WTC11 (cell line): ENCODE results near the gene PPP1R37. TPM values are rescaled to one million over a fixed set of nuclear protein-coding genes. Genes with fewer than 3 reads are reported as not detected.

Source experiments
- ATAC-seq: fragments of 200-7000 bp; cut with Tn5 transposase; 2 replicates; pipeline ENCODE4 v1.10.0; 2021; ENCODE audit warnings: mild to moderate bottlenecking, moderate library complexity
- CTCF ChIA-PET: fragments of 300-600 bp; sonication (Branson Sonifier 250); formaldehyde crosslinking; loops from one replicate; lab custom pipeline; 2021; ENCODE audit warnings: antibody characterized with exemption; lab: Charles Lee
- POLR2A ChIA-PET: fragments of 350-600 bp; sonication (Branson Sonifier 250); formaldehyde crosslinking; loops from one replicate; lab custom pipeline; 2021; ENCODE audit warnings: antibody characterized with exemption; lab: Charles Lee
- DNase-seq: peaks from one replicate; pipeline ENCODE4 v3.0.0; 2021; ENCODE audit warnings: low spot score
- H3K27ac Mint-ChIP-seq: 2 replicates; pipeline ENCODE4 v1.8.0; 2021; ENCODE audit warnings: mixed read lengths
- H3K27me3 Mint-ChIP-seq: 2 replicates; pipeline ENCODE4 v1.8.0; 2021; ENCODE audit warnings: low read depth, mild to moderate bottlenecking, moderate library complexity, mixed read lengths
- H3K36me3 Mint-ChIP-seq: 2 replicates; pipeline ENCODE4 v1.8.0; 2021; ENCODE audit warnings: mixed read lengths
- H3K4me1 Mint-ChIP-seq: 2 replicates; pipeline ENCODE4 v1.8.0; 2022; ENCODE audit warnings: mixed read lengths
- H3K4me3 Mint-ChIP-seq: 2 replicates; pipeline ENCODE4 v1.8.0; 2021; ENCODE audit warnings: mild to moderate bottlenecking, moderate library complexity, mixed read lengths
- H3K9me3 Mint-ChIP-seq: 2 replicates; pipeline ENCODE4 v1.8.0; 2021; ENCODE audit warnings: mixed read lengths
- ELF4 ChIP-seq: sonication (generic); formaldehyde crosslinking; IDR thresholded peaks from 2 replicates; pipeline ENCODE4 v1.8.1; 2022; ENCODE audit warnings: low read depth, mild to moderate bottlenecking, moderate library complexity, missing genetic modification reagents
- FOXK1 ChIP-seq: sonication (generic); formaldehyde crosslinking; IDR thresholded peaks from 2 replicates; pipeline ENCODE4 v1.8.0; 2022; ENCODE audit warnings: mild to moderate bottlenecking, moderate library complexity, missing genetic modification reagents
- HMGA2 ChIP-seq: fragments of 250-450 bp; sonication (Bioruptor Pico); IDR thresholded peaks from 2 replicates; pipeline ENCODE4 v1.4.0; 2021; ENCODE audit warnings: mild to moderate bottlenecking, moderate library complexity
- IRF2 ChIP-seq: sonication (generic); formaldehyde crosslinking; IDR thresholded peaks from 2 replicates; pipeline ENCODE4 v1.8.0; 2022; ENCODE audit warnings: low read depth, missing genetic modification reagents, borderline replicate concordance
- KAT7 ChIP-seq: sonication (generic); formaldehyde crosslinking; IDR thresholded peaks from 2 replicates; pipeline ENCODE4 v1.8.1; 2023; ENCODE audit warnings: missing genetic modification reagents, mild to moderate bottlenecking, borderline replicate concordance
- PRRX2 ChIP-seq: fragments of 250-450 bp; sonication (Bioruptor Pico); IDR thresholded peaks from 2 replicates; pipeline ENCODE4 v1.8.0; 2021; ENCODE audit warnings: mild to moderate bottlenecking
- RORB ChIP-seq: fragments of 250-450 bp; sonication (Bioruptor Pico); IDR thresholded peaks from 2 replicates; pipeline ENCODE4 v1.9.0; 2021; ENCODE audit warnings: mild to moderate bottlenecking
- SMAD3 ChIP-seq: sonication (generic); formaldehyde crosslinking; IDR thresholded peaks from 2 replicates; pipeline ENCODE4 v1.8.0; 2022; ENCODE audit warnings: missing genetic modification reagents, mild to moderate bottlenecking, borderline replicate concordance
- ZNF121 ChIP-seq: sonication (generic); formaldehyde crosslinking; IDR thresholded peaks from 2 replicates; pipeline ENCODE4 v1.8.0; 2023; ENCODE audit warnings: missing genetic modification reagents
- ZNF219 ChIP-seq: sonication (generic); formaldehyde crosslinking; IDR thresholded peaks from 2 replicates; pipeline ENCODE4 v1.8.0; 2023; ENCODE audit warnings: missing genetic modification reagents, mild to moderate bottlenecking, borderline replicate concordance
- total RNA-seq: library from RNA; stranded (reverse); gene quantifications from 3 replicates; pipeline ENCODE4 v1.2.3, GENCODE V29; 2021
- TF ChIP-seq, protein P1 (sequence below): fragments of 250-450 bp; sonication (Bioruptor Pico); IDR thresholded peaks from 2 replicates; pipeline ENCODE4 v1.8.0; 2021; ENCODE audit warnings: mild to moderate bottlenecking
- TF ChIP-seq, protein P2 (sequence below): sonication (generic); formaldehyde crosslinking; IDR thresholded peaks from 2 replicates; pipeline ENCODE4 v1.8.1; 2022; ENCODE audit warnings: low read depth, missing genetic modification reagents, borderline replicate concordance
- TF ChIP-seq, protein P3 (sequence below): sonication (generic); formaldehyde crosslinking; IDR thresholded peaks from 2 replicates; pipeline ENCODE4 v1.8.1; 2023; ENCODE audit warnings: mild to moderate bottlenecking, missing genetic modification reagents
- TF ChIP-seq, protein P4 (sequence below): sonication (generic); formaldehyde crosslinking; conservative IDR thresholded peaks from 2 replicates; pipeline ENCODE4 v1.8.1; 2023; ENCODE audit warnings: mild to moderate bottlenecking, low read depth, missing genetic modification reagents, moderate library complexity
- TF ChIP-seq, protein P5 (sequence below): sonication (generic); formaldehyde crosslinking; IDR thresholded peaks from 2 replicates; pipeline ENCODE4 v1.8.1; 2023; ENCODE audit warnings: mild to moderate bottlenecking, missing genetic modification reagents
- TF ChIP-seq, protein P6 (sequence below): fragments of 250-450 bp; sonication (Bioruptor Pico); IDR thresholded peaks from 2 replicates; pipeline ENCODE4 v2.1.2; 2022; ENCODE audit warnings: mild to moderate bottlenecking, moderate library complexity
- TF ChIP-seq, protein P7 (sequence below): sonication (generic); formaldehyde crosslinking; IDR thresholded peaks from 2 replicates; pipeline ENCODE4 v1.8.1; 2022; ENCODE audit warnings: missing genetic modification reagents, borderline replicate concordance
- TF ChIP-seq, protein P8 (sequence below): sonication (generic); formaldehyde crosslinking; IDR thresholded peaks from 2 replicates; pipeline ENCODE4 v1.8.0; 2022; ENCODE audit warnings: mild to moderate bottlenecking, missing genetic modification reagents
- TF ChIP-seq, protein P9 (sequence below): fragments of 250-450 bp; sonication (Bioruptor Pico); IDR thresholded peaks from 2 replicates; pipeline ENCODE4 v1.9.0; 2021; ENCODE audit warnings: moderate library complexity, mild to moderate bottlenecking, inconsistent platforms, borderline replicate concordance

PPP1R37 gene
- total RNA-seq, 1 experiment from 2014 or later = 35.4 TPM

DNA sequence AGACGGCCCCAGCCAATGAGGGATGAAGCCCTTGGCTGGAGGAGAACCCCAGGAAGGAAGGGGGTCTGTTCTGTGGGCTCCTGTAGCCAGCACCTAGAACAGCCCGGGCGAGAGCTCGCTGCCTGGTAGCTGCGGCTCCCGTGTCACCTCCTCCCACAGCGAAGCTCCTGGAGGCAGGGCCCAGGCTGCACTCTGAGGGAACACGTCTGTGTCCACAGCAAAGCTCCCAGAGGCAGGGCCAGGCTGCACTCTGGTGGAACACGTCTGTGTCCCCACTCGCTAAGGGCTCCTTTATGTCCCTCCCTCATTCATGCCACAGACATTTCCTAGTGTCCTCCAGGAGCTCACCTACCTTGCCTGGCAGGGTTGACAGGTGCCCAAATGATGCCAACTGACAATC is 76.6 kb downstream of the PPP1R37 start:
- no peak overlapping the region for H3K27ac Mint-ChIP-seq
- ChIA-PET CTCF (interaction anchor here (1.2 to 1.7 kb wide), 2 partner anchors 17 to 18 kb away, joined by 3 to 5 read pairs; no protein-coding TSS in a partner anchor), POLR2A (no interaction called here)
- peaks cover 6% of the 10 kb centered on the region for H3K4me1 Mint-ChIP-seq
- ATAC-seq (no peak), DNase-seq (no peak)
- TF ChIP-seq, protein P1, sequence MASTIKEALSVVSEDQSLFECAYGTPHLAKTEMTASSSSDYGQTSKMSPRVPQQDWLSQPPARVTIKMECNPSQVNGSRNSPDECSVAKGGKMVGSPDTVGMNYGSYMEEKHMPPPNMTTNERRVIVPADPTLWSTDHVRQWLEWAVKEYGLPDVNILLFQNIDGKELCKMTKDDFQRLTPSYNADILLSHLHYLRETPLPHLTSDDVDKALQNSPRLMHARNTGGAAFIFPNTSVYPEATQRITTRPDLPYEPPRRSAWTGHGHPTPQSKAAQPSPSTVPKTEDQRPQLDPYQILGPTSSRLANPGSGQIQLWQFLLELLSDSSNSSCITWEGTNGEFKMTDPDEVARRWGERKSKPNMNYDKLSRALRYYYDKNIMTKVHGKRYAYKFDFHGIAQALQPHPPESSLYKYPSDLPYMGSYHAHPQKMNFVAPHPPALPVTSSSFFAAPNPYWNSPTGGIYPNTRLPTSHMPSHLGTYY (CRISPR knock-in tag) = no peak
- TF ChIP-seq, protein P2, sequence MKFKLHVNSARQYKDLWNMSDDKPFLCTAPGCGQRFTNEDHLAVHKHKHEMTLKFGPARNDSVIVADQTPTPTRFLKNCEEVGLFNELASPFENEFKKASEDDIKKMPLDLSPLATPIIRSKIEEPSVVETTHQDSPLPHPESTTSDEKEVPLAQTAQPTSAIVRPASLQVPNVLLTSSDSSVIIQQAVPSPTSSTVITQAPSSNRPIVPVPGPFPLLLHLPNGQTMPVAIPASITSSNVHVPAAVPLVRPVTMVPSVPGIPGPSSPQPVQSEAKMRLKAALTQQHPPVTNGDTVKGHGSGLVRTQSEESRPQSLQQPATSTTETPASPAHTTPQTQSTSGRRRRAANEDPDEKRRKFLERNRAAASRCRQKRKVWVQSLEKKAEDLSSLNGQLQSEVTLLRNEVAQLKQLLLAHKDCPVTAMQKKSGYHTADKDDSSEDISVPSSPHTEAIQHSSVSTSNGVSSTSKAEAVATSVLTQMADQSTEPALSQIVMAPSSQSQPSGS (CRISPR knock-in tag) = no peak
- TF ChIP-seq PRRX2 (CRISPR knock-in tag) (no peak), FOXK1 (no peak), SMAD3 (no peak), KAT7 (no peak), RORB (no peak), ZNF219 (no peak), HMGA2 (no peak), ZNF121 (CRISPR knock-in tag) (no peak), ELF4 (CRISPR knock-in tag) (no peak), IRF2 (CRISPR knock-in tag) (no peak)
- TF ChIP-seq, protein P3, sequence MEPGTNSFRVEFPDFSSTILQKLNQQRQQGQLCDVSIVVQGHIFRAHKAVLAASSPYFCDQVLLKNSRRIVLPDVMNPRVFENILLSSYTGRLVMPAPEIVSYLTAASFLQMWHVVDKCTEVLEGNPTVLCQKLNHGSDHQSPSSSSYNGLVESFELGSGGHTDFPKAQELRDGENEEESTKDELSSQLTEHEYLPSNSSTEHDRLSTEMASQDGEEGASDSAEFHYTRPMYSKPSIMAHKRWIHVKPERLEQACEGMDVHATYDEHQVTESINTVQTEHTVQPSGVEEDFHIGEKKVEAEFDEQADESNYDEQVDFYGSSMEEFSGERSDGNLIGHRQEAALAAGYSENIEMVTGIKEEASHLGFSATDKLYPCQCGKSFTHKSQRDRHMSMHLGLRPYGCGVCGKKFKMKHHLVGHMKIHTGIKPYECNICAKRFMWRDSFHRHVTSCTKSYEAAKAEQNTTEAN (CRISPR knock-in tag) = no peak
- TF ChIP-seq, protein P4, sequence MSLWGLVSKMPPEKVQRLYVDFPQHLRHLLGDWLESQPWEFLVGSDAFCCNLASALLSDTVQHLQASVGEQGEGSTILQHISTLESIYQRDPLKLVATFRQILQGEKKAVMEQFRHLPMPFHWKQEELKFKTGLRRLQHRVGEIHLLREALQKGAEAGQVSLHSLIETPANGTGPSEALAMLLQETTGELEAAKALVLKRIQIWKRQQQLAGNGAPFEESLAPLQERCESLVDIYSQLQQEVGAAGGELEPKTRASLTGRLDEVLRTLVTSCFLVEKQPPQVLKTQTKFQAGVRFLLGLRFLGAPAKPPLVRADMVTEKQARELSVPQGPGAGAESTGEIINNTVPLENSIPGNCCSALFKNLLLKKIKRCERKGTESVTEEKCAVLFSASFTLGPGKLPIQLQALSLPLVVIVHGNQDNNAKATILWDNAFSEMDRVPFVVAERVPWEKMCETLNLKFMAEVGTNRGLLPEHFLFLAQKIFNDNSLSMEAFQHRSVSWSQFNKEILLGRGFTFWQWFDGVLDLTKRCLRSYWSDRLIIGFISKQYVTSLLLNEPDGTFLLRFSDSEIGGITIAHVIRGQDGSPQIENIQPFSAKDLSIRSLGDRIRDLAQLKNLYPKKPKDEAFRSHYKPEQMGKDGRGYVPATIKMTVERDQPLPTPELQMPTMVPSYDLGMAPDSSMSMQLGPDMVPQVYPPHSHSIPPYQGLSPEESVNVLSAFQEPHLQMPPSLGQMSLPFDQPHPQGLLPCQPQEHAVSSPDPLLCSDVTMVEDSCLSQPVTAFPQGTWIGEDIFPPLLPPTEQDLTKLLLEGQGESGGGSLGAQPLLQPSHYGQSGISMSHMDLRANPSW (CRISPR knock-in tag) = no peak
- TF ChIP-seq, protein P5, sequence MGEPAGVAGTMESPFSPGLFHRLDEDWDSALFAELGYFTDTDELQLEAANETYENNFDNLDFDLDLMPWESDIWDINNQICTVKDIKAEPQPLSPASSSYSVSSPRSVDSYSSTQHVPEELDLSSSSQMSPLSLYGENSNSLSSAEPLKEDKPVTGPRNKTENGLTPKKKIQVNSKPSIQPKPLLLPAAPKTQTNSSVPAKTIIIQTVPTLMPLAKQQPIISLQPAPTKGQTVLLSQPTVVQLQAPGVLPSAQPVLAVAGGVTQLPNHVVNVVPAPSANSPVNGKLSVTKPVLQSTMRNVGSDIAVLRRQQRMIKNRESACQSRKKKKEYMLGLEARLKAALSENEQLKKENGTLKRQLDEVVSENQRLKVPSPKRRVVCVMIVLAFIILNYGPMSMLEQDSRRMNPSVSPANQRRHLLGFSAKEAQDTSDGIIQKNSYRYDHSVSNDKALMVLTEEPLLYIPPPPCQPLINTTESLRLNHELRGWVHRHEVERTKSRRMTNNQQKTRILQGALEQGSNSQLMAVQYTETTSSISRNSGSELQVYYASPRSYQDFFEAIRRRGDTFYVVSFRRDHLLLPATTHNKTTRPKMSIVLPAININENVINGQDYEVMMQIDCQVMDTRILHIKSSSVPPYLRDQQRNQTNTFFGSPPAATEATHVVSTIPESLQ (CRISPR knock-in tag) = no peak
- TF ChIP-seq, protein P6, sequence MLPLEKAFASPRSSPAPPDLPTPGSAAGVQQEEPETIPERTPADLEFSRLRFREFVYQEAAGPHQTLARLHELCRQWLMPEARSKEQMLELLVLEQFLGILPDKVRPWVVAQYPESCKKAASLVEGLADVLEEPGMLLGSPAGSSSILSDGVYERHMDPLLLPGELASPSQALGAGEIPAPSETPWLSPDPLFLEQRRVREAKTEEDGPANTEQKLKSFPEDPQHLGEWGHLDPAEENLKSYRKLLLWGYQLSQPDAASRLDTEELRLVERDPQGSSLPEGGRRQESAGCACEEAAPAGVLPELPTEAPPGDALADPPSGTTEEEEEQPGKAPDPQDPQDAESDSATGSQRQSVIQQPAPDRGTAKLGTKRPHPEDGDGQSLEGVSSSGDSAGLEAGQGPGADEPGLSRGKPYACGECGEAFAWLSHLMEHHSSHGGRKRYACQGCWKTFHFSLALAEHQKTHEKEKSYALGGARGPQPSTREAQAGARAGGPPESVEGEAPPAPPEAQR (CRISPR knock-in tag) = no peak
- TF ChIP-seq, protein P7, sequence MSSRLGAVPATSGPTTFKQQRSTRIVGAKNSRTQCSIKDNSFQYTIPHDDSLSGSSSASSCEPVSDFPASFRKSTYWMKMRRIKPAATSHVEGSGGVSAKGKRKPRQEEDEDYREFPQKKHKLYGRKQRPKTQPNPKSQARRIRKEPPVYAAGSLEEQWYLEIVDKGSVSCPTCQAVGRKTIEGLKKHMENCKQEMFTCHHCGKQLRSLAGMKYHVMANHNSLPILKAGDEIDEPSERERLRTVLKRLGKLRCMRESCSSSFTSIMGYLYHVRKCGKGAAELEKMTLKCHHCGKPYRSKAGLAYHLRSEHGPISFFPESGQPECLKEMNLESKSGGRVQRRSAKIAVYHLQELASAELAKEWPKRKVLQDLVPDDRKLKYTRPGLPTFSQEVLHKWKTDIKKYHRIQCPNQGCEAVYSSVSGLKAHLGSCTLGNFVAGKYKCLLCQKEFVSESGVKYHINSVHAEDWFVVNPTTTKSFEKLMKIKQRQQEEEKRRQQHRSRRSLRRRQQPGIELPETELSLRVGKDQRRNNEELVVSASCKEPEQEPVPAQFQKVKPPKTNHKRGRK (CRISPR knock-in tag) = no peak
- TF ChIP-seq, protein P8, sequence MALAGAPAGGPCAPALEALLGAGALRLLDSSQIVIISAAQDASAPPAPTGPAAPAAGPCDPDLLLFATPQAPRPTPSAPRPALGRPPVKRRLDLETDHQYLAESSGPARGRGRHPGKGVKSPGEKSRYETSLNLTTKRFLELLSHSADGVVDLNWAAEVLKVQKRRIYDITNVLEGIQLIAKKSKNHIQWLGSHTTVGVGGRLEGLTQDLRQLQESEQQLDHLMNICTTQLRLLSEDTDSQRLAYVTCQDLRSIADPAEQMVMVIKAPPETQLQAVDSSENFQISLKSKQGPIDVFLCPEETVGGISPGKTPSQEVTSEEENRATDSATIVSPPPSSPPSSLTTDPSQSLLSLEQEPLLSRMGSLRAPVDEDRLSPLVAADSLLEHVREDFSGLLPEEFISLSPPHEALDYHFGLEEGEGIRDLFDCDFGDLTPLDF (CRISPR knock-in tag) = no peak
- TF ChIP-seq, protein P9, sequence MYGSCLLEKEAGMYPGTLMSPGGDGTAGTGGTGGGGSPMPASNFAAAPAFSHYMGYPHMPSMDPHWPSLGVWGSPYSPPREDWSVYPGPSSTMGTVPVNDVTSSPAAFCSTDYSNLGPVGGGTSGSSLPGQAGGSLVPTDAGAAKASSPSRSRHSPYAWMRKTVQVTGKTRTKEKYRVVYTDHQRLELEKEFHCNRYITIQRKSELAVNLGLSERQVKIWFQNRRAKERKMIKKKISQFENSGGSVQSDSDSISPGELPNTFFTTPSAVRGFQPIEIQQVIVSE = no peak
- no peak overlapping the region for H3K4me3 Mint-ChIP-seq
- H3K36me3 Mint-ChIP-seq = no peaks in the 10 kb centered on the region
- no peaks in the 10 kb centered on the region for H3K9me3 Mint-ChIP-seq
- H3K27me3 Mint-ChIP-seq = no peaks in the 10 kb centered on the region; the same call in 1 of the 2 replicates
